K562 (cell line): Measurements from ENCODE around the gene CEACAM21. TPM values are rescaled to one million over a fixed set of nuclear protein-coding genes. Genes with fewer than 3 reads are reported as not detected.

Experiments used
- BHLHE40 ChIP-seq: IDR thresholded peaks from 2 replicates; pipeline ENCODE4 v1.6.1; 2011; ENCODE audit warnings: low read length, improper control_type of control experiment
- CREM ChIP-seq: IDR thresholded peaks from 2 replicates; pipeline ENCODE4 v1.6.1; 2014; ENCODE audit warnings: antibody characterized with exemption, low read depth
- HLTF ChIP-seq: fragments of 450-650 bp; IDR thresholded peaks from 2 replicates; pipeline ENCODE4 v1.6.1; 2016
- HMG20A ChIP-seq: fragments of 450-650 bp; formaldehyde crosslinking; conservative IDR thresholded peaks from 2 replicates; pipeline ENCODE4 v1.4.0; 2020; ENCODE audit warnings: mild to moderate bottlenecking, mixed read lengths
- LCOR ChIP-seq: sonication (generic); formaldehyde crosslinking; IDR thresholded peaks from 2 replicates; pipeline ENCODE4 v1.8.0; 2022; ENCODE audit warnings: mild to moderate bottlenecking, missing genetic modification reagents
- NFATC3 ChIP-seq: fragments of 450-650 bp; IDR thresholded peaks from 2 replicates; pipeline ENCODE4 v1.6.1; 2017; ENCODE audit warnings: mild to moderate bottlenecking
- NONO ChIP-seq, 2 experiments: fragments of 200-400 bp in 1 of 2; fragments of 450-650 bp in 1 of 2; formaldehyde crosslinking in 1 of 2; IDR thresholded peaks; 2 replicates each; pipeline ENCODE4 v1.6.1; 2017; ENCODE audit warnings: low read depth in 2 of 2, mild to moderate bottlenecking in 2 of 2, moderate library complexity in 2 of 2, low read length in 1 of 2
- NR2C1 ChIP-seq, 2 experiments: fragments of 450-650 bp; IDR thresholded peaks; 2 replicates each; pipeline ENCODE4 v1.6.1; 2017; ENCODE audit warnings: mild to moderate bottlenecking in 2 of 2, antibody characterized with exemption in 1 of 2, inconsistent platforms in 1 of 2, missing compliant biosample characterization in 1 of 2, missing genetic modification characterization in 1 of 2
- PHF8 ChIP-seq: fragments of 200-600 bp; sonication (generic); IDR thresholded peaks from 2 replicates; pipeline ENCODE4 v1.6.1; 2012; ENCODE audit warnings: mixed run types, mild to moderate bottlenecking, inconsistent platforms, low read length, moderate library complexity, borderline replicate concordance
- POLR2H ChIP-seq: IDR thresholded peaks from 2 replicates; pipeline ENCODE4 v1.6.1; 2016; ENCODE audit warnings: missing genetic modification characterization, low read depth, mild to moderate bottlenecking, control low read depth, missing compliant biosample characterization, moderate library complexity
- PYGO2 ChIP-seq: fragments of 450-650 bp; IDR thresholded peaks from 2 replicates; pipeline ENCODE4 v1.6.1; 2016; ENCODE audit warnings: mild to moderate bottlenecking, missing genetic modification characterization, moderate library complexity, missing compliant biosample characterization
- RCOR1 ChIP-seq, 2 experiments: IDR thresholded peaks; 2 replicates each; pipeline ENCODE4 v1.6.1; 2012; ENCODE audit warnings: low read depth in 2 of 2, low read length in 2 of 2, borderline replicate concordance in 1 of 2, improper control_type of control experiment in 1 of 2
- SMARCE1 ChIP-seq: fragments of 450-650 bp; IDR thresholded peaks from 2 replicates; pipeline ENCODE4 v1.7.1; 2016; ENCODE audit warnings: mild to moderate bottlenecking
- TEAD2 ChIP-seq: fragments of 450-650 bp; IDR thresholded peaks from 2 replicates; pipeline ENCODE4 v1.6.1; 2016; ENCODE audit warnings: missing genetic modification characterization, control low read depth, missing compliant biosample characterization
- ZBTB17 ChIP-seq: fragments of 450-650 bp; formaldehyde crosslinking; IDR thresholded peaks from 2 replicates; pipeline ENCODE4 v1.4.0; 2020; ENCODE audit warnings: mild to moderate bottlenecking
- ZKSCAN1 ChIP-seq: fragments of 150-350 bp; IDR thresholded peaks from 2 replicates; pipeline ENCODE4 v1.6.1; 2016; ENCODE audit warnings: low read depth, low read length
- ZNF23 ChIP-seq: fragments of 250-450 bp; sonication (Bioruptor Pico); IDR thresholded peaks from 2 replicates; pipeline ENCODE4 v1.4.0; 2020; ENCODE audit warnings: mild to moderate bottlenecking
- ZNF3 ChIP-seq: fragments of 250-450 bp; sonication (Bioruptor Pico); IDR thresholded peaks from 2 replicates; pipeline ENCODE4 v1.5.0; 2021; ENCODE audit warnings: mild to moderate bottlenecking, moderate library complexity
- polyA plus RNA-seq, 8 experiments: library from polyadenylated mRNA; depleted of rRNA in 4 of 8; stranded (reverse) in 5 of 8; unstranded in 3 of 8; fragments of >200 nt; fragmentation: Nextera tagmentation in 2 of 8; fragmentation: Illumina TruSeq in 1 of 8; extraction: Ambion mirVana in 2 of 8; extraction: Trizol in 1 of 8; gene quantifications; 2 replicates each; pipeline versions ENCODE4 v1.2.1 to v1.2.3, GENCODE V29; 2011 to 2014; ENCODE audit warnings: inconsistent platforms in 1 of 8, missing spikeins in 1 of 8
- total RNA-seq, 7 experiments: library from RNA; depleted of rRNA in 6 of 7; stranded (reverse); fragments of >200 nt in 6 of 7; fragmentation: Illumina TruSeq in 2 of 7; extraction: Trizol in 2 of 7; gene quantifications; 2 replicates each; pipeline versions ENCODE4 v1.2.1 to v1.2.3, GENCODE V29; 2011 to 2021; ENCODE audit warnings: low replicate concordance in 1 of 7
- TF ChIP-seq, protein P1 (sequence below), 2 experiments: IDR thresholded peaks; 2 replicates each; pipeline ENCODE4 v1.6.1; 2011; ENCODE audit warnings: borderline replicate concordance in 1 of 2, control low read depth in 1 of 2, low read depth in 1 of 2, low read length in 1 of 2, mild to moderate bottlenecking in 1 of 2, mixed read lengths in 1 of 2, moderate library complexity in 1 of 2; ENCODE audit not compliant: insufficient read depth in 1 of 2, insufficient read length in 1 of 2, poor library complexity in 1 of 2, severe bottlenecking in 1 of 2; ENCODE audit errors: extremely low read depth in 1 of 2
- TF ChIP-seq, protein P2 (sequence below), 2 experiments: IDR thresholded peaks in 1 of 2; conservative IDR thresholded peaks in 1 of 2; 2 replicates each; pipeline ENCODE4 v1.6.1; 2016; ENCODE audit warnings: low read depth in 2 of 2, mild to moderate bottlenecking in 1 of 2, missing compliant biosample characterization in 1 of 2, missing genetic modification characterization in 1 of 2, moderate library complexity in 1 of 2

Gene CEACAM21
- total and polyA plus RNA-seq, 9 of the 15 experiments (the other 6 are each of a cell fraction or from before 2014, with no cell fraction given), result 0.06 to 0.40 (median 0.18) TPM; not detected in 1

DNA sequence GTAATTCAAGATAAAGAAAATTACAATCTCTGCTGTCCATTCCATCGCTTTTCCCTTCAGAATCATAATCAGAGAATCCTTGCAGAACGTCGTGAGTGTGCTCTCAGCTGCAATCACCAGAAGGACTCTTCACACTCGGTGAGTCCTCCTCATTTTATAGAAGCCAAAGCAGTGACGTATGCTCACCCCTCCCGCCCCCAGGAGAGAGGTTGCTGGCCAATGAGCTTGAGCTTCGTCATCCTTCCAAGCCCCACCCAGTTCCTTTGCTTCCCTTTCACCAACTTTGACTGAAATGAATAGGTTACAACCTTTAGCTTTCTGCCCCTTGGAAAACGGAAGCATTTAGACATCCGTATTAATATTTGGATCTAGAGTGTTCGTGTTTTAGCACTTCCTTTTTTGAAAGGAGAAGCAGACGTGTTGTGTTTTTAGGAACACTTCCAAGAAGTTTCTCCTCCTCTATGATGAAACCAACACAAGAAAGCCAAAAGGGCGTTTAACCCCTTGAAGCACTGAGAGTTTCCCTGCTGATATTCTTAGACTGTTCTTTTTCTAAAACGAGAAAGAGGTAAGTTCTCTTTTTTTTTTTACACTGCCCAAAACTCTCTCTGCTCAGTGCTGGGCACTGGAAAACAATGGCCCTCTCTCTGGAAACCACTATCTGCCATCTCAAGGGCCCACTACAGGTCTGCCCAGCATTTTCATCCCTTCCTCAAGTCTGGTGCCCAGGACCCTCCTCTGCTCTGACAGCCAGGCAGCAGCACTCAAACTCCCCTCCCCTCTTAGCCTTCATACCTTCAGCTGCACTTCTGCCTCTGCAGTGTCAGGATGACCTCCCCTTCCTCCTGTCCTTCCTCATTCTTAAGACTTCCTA is 44.3 kb upstream of the CEACAM21 start (continued):
- TF ChIP-seq RCOR1 (IDR thresholded peaks at IDR 0.05; ENCODE audit: borderline replicate concordance in 1 of 2, low read depth in 2 of 2, low read length in 2 of 2) (0 out of 4 replicates have a peak, but pooled peaks of 1 of the 2 experiments have one; percentile 3), PYGO2 (no peak), LCOR (CRISPR knock-in tag) (no peak), HMG20A (CRISPR knock-in tag) (no peak), ZNF3 (CRISPR knock-in tag) (no peak), HLTF (no peak), NONO (IDR thresholded peaks at IDR 0.05; ENCODE audit: low read depth in 2 of 2, low read length in 1 of 2) (no peak), ZNF23 (no peak), SMARCE1 (no peak), POLR2H (tag) (peak; percentile 97), TEAD2 (no peak), NFATC3 (no peak), NR2C1 (IDR thresholded peaks at IDR 0.05) (peak; percentile 24; the same call in 1 of the 2 replicates), NR2C1 (tag; IDR thresholded peaks at IDR 0.05) (peak; percentile 60; the same call in 1 of the 2 replicates), ZKSCAN1 (no peak), ZBTB17 (CRISPR knock-in tag) (no peak), CREM (peak; percentile 88), BHLHE40 (no peak), PHF8 (0 out of 2 replicates have a peak, but pooled peaks have one; percentile 20)
- TF ChIP-seq, protein P1, sequence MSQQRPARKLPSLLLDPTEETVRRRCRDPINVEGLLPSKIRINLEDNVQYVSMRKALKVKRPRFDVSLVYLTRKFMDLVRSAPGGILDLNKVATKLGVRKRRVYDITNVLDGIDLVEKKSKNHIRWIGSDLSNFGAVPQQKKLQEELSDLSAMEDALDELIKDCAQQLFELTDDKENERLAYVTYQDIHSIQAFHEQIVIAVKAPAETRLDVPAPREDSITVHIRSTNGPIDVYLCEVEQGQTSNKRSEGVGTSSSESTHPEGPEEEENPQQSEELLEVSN (IDR thresholded peaks at IDR 0.05; ENCODE audit: borderline replicate concordance in 1 of 2, extremely low read depth in 1 of 2, insufficient read depth in 1 of 2, insufficient read length in 1 of 2, low read depth in 1 of 2, low read length in 1 of 2, poor library complexity in 1 of 2, severe bottlenecking in 1 of 2), result peak in 1 of 2 experiments; percentile 33
- TF ChIP-seq, protein P2, sequence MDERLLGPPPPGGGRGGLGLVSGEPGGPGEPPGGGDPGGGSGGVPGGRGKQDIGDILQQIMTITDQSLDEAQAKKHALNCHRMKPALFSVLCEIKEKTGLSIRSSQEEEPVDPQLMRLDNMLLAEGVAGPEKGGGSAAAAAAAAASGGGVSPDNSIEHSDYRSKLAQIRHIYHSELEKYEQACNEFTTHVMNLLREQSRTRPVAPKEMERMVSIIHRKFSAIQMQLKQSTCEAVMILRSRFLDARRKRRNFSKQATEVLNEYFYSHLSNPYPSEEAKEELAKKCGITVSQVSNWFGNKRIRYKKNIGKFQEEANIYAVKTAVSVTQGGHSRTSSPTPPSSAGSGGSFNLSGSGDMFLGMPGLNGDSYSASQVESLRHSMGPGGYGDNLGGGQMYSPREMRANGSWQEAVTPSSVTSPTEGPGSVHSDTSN (CRISPR knock-in tag; IDR thresholded peaks at IDR 0.05; ENCODE audit: low read depth), result no peak
- TF ChIP-seq, protein P2 (tag; conservative IDR thresholded peaks at IDR 0.05; ENCODE audit: low read depth), result peak; percentile 37; the same call in 1 of the 2 replicates
